IMR-90 (cell line): ENCODE data around the gene SLCO2B1. TPM values are rescaled to one million over a fixed set of nuclear protein-coding genes. Genes with fewer than 3 reads are reported as not detected.

Source experiments
- ATAC-seq: fragments of 200-7000 bp; cut with Tn5 transposase; 2 replicates; pipeline ENCODE4 v1.9.1; 2020; ENCODE audit warnings: low read depth, mild to moderate bottlenecking, moderate library complexity
- BruUV-seq: library from RNA; stranded (reverse); fragments of 400-500 nt; replicated peaks from 2 replicates; lab custom pipeline; 2021; lab: Mats Ljungman, UMichigan
- CTCF ChIA-PET: fragments of 300-600 bp; formaldehyde crosslinking; extraction: SDS; loops from one replicate; lab custom pipeline; 2021; ENCODE audit warnings: antibody characterized with exemption; lab: Yijun Ruan, JAX
- POLR2A ChIA-PET: fragments of 300-600 bp; sonication (Branson Sonifier 250); formaldehyde crosslinking; loops from one replicate; lab custom pipeline; 2022; ENCODE audit warnings: antibody characterized with exemption; ENCODE audit not compliant: unreplicated experiment; lab: Charles Lee
- DNase-seq: peaks from one replicate; pipeline ENCODE4 v3.0.0; 2013
- H2AFZ ChIP-seq: replicated peaks from 2 replicates; pipeline ENCODE3; 2013; ENCODE audit warnings: low read length, mild to moderate bottlenecking; ENCODE audit not compliant: poor library complexity
- H2AK5ac ChIP-seq: 2 replicates; pipeline ENCODE4 v1.6.1; 2013; ENCODE audit warnings: low read depth, low read length, inconsistent platforms
- H2AK9ac ChIP-seq: replicated peaks from 2 replicates; pipeline ENCODE3; 2013; ENCODE audit warnings: mild to moderate bottlenecking, low read depth, low read length, moderate library complexity; ENCODE audit not compliant: poor library complexity
- H2BK120ac ChIP-seq: 2 replicates; pipeline ENCODE4 v1.6.1; 2013; ENCODE audit warnings: low read depth, low read length, inconsistent platforms
- H2BK15ac ChIP-seq: 3 replicates; pipeline ENCODE4 v1.6.1; 2013; ENCODE audit warnings: low read depth, low read length, inconsistent platforms
- H2BK20ac ChIP-seq: 2 replicates; pipeline ENCODE4 v1.6.1; 2013; ENCODE audit warnings: low read depth, mild to moderate bottlenecking, inconsistent platforms, low read length, moderate library complexity
- H2BK5ac ChIP-seq: 2 replicates; pipeline ENCODE4 v1.6.1; 2013; ENCODE audit warnings: mild to moderate bottlenecking, low read depth, low read length, inconsistent platforms; ENCODE audit not compliant: poor library complexity, severe bottlenecking
- H3K14ac ChIP-seq: replicated peaks from 2 replicates; pipeline ENCODE4 v1.6.1; 2013; ENCODE audit warnings: low read depth, low read length, inconsistent platforms
- H3K18ac ChIP-seq: 2 replicates; pipeline ENCODE4 v1.6.1; 2013; ENCODE audit warnings: low read depth, low read length, control low read depth
- H3K23ac ChIP-seq: 2 replicates; pipeline ENCODE4 v1.6.1; 2013; ENCODE audit warnings: low read depth, low read length, inconsistent platforms
- H3K27ac ChIP-seq: 2 replicates; pipeline ENCODE4 v1.5.1; 2013; ENCODE audit warnings: mild to moderate bottlenecking, control low read depth, low read length; ENCODE audit not compliant: insufficient read depth
- H3K27me3 ChIP-seq: 2 replicates; pipeline ENCODE4 v1.6.1; 2013; ENCODE audit warnings: low read length; ENCODE audit not compliant: control insufficient read depth, insufficient read depth
- H3K36me3 ChIP-seq: 2 replicates; pipeline ENCODE4 v1.6.1; 2013; ENCODE audit warnings: low read length, mixed read lengths; ENCODE audit not compliant: control insufficient read depth, insufficient read depth
- H3K4ac ChIP-seq: 2 replicates; pipeline ENCODE4 v1.6.1; 2013; ENCODE audit warnings: low read depth, low read length, inconsistent platforms
- H3K4me1 ChIP-seq: 2 replicates; pipeline ENCODE4 v1.6.1; 2013; ENCODE audit warnings: low read length, mixed read lengths; ENCODE audit not compliant: control insufficient read depth, insufficient read depth
- H3K4me2 ChIP-seq: 2 replicates; pipeline ENCODE4 v1.6.1; 2013; ENCODE audit warnings: low read depth, mild to moderate bottlenecking, control low read depth, low read length, moderate library complexity
- H3K4me3 ChIP-seq: 2 replicates; pipeline ENCODE4 v1.5.1; 2013; ENCODE audit warnings: low read depth, mild to moderate bottlenecking, control low read depth, low read length, moderate library complexity; ENCODE audit not compliant: insufficient read depth
- H3K56ac ChIP-seq: 2 replicates; pipeline ENCODE4 v1.6.1; 2013; ENCODE audit warnings: low read length, inconsistent platforms; ENCODE audit not compliant: insufficient read depth; ENCODE audit errors: extremely low read depth
- H3K79me1 ChIP-seq, 2 experiments: 2 replicates each; pipeline ENCODE4 v1.6.1; 2013; ENCODE audit warnings: low read length in 2 of 2, inconsistent platforms in 1 of 2, low read depth in 1 of 2
- H3K9ac ChIP-seq: 2 replicates; pipeline ENCODE4 v1.6.1; 2013; ENCODE audit warnings: low read depth, low read length, control low read depth
- H3K9me1 ChIP-seq: 2 replicates; pipeline ENCODE4 v1.6.1; 2013; ENCODE audit warnings: low read length, inconsistent platforms; ENCODE audit not compliant: insufficient read depth
- H3K9me3 ChIP-seq: 2 replicates; pipeline ENCODE4 v1.6.1; 2013; ENCODE audit warnings: low read length; ENCODE audit not compliant: control insufficient read depth, insufficient read depth
- H4K20me1 ChIP-seq: 2 replicates; pipeline ENCODE4 v1.6.1; 2013; ENCODE audit warnings: low read length, inconsistent platforms; ENCODE audit not compliant: insufficient read depth
- H4K5ac ChIP-seq: 2 replicates; pipeline ENCODE4 v1.6.1; 2013; ENCODE audit warnings: mild to moderate bottlenecking, low read depth, low read length, control low read depth
- H4K8ac ChIP-seq, 2 experiments: 2 replicates each; pipeline ENCODE4 v1.6.1; 2013; ENCODE audit warnings: low read depth in 2 of 2, low read length in 2 of 2, control low read depth in 1 of 2, inconsistent platforms in 1 of 2
- H4K91ac ChIP-seq: 2 replicates; pipeline ENCODE4 v1.6.1; 2013; ENCODE audit warnings: low read depth, low read length, inconsistent platforms; ENCODE audit not compliant: insufficient read depth
- CHD1 ChIP-seq: IDR thresholded peaks from 2 replicates; pipeline ENCODE4 v1.6.1; 2012; ENCODE audit warnings: low read depth, low read length, improper control_type of control experiment
- MAFK ChIP-seq: IDR thresholded peaks from 2 replicates; pipeline ENCODE4 v1.6.1; 2012; ENCODE audit warnings: low read depth, low read length, improper control_type of control experiment
- POLR2A ChIP-seq: IDR thresholded peaks from 2 replicates; pipeline ENCODE4 v1.6.1; 2012; ENCODE audit warnings: mild to moderate bottlenecking, low read depth, low read length
- WGBS, 2 experiments: methylation state at CpG; one replicate each; pipeline versions ENCODE4 v1.1.5 to v1.1.7; 2013; ENCODE audit warnings: missing lambda C conversion rate in 2 of 2; ENCODE audit not compliant: insufficient read length in 1 of 2; ENCODE audit errors: extremely low coverage in 2 of 2; 5-methylcytosine and 5-hydroxymethylcytosine counted together
- dilution Hi-C: fragments of 300-500 bp; cut with HindIII; formaldehyde crosslinking; loops from one replicate; pipeline ENCODE4 v1.14.3; 2018; ENCODE audit warnings: low sequenced_read_pairs; ENCODE audit not compliant: unreplicated experiment
- in situ Hi-C: fragments of 300-500 bp; cut with MboI; formaldehyde crosslinking; loops from 3 replicates; pipeline ENCODE4 v1.14.3; 2019; ENCODE audit warnings: low sequenced_read_pairs, inconsistent platforms, mixed read lengths
- intact Hi-C: fragments of 100-400 bp; cut with micrococcal nuclease; formaldehyde crosslinking; loops from 2 replicates; pipeline ENCODE4 v1.10.0; 2022
- polyA plus RNA-seq, 3 experiments: library from polyadenylated mRNA; depleted of rRNA; stranded (reverse); fragments of >200 nt; gene quantifications; 2 replicates each; pipeline ENCODE4 v1.2.3, GENCODE V29; 2012; ENCODE audit warnings: low replicate concordance in 1 of 3
- total RNA-seq: library from RNA; depleted of rRNA; stranded (reverse); fragments of >200 nt; gene quantifications from 2 replicates; pipeline ENCODE4 v1.2.3, GENCODE V29; 2012
- TF ChIP-seq, protein P1 (sequence below): fragments of 150-350 bp; IDR thresholded peaks from 2 replicates; pipeline ENCODE4 v1.6.1; 2016; ENCODE audit warnings: low read depth, mild to moderate bottlenecking, low read length, moderate library complexity, borderline replicate concordance

SLCO2B1 gene
- total and polyA plus RNA-seq, 2 of the 4 experiments (the other 2 are of a cell fraction) = not detected

DNA sequence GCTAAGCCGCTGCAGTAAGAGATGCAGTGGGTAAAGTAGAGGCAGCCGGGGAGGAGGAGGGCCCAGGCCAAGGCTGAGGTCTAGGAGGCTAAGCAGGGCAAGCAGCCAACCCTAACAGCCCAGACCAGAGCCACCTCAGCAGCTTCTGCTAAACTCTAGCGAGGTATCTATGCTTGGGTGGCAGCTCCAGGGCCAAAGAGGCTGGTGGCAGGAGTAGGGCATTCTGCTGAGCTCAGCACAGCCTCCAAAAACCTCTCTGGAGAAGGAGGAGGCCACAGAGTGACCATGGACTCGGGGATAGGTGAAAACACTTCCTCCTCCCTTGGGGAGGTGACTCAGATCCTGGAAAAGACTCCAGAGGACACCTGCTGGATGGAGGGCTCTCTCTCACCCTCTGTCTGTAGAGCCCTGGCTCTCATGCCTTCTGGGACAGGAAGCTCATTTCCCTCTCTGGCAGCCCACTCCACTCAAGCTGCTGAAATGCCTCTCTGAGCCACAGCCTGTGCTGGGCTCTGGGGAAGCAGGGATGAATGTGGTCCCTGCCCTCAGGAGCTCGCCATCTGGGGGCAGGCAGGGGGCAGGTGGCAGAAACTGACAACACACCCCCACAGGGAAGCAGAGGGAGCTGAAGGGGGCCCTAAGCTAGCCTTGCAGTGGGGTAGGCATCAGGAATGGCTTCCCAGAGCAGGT, 73.2 kb downstream of the SLCO2B1 start:
- POLR2A ChIA-PET = no interaction called here
- ATAC-seq = no peak
- in situ Hi-C loops = no loop called here

More for the DNA sequence above, 73.2 kb downstream of the SLCO2B1 start:
- DNase-seq = no peak
- Histone ChIP-seq H3K14ac (no peak overlapping the region), H3K9ac (no peak overlapping the region), H2AFZ (no peak overlapping the region), H4K8ac (no peak overlapping the region), H3K23ac (no peak overlapping the region), H3K79me1 (no peaks in the 10 kb centered on the region), H3K9me1 (no peaks in the 10 kb centered on the region), H3K18ac (no peak overlapping the region), H4K91ac (no peak overlapping the region), H4K20me1 (no peaks in the 10 kb centered on the region), H2BK5ac (no peak overlapping the region), H2AK9ac (no peak overlapping the region), H3K9me3 (no peaks in the 10 kb centered on the region), H4K5ac (no peak overlapping the region), H3K4me2 (no peak overlapping the region), H3K4me3 (no peak overlapping the region), H3K36me3 (no peaks in the 10 kb centered on the region), H2AK5ac (no peak overlapping the region), H3K27me3 (peaks cover 27% of the 10 kb centered on the region), H2BK15ac (no peak overlapping the region), H3K4ac (no peak overlapping the region), H3K56ac (no peak overlapping the region), H3K27ac (no peak overlapping the region), H3K4me1 (no peaks in the 10 kb centered on the region), H2BK120ac (no peak overlapping the region), H2BK20ac (no peak overlapping the region)
- intact Hi-C loops = no loop called here
- no CpG with 5 or more reads among the region's 5 CpGs for WGBS, 2 experiments
- TF ChIP-seq POLR2A = no peak
- TF ChIP-seq, protein P1, sequence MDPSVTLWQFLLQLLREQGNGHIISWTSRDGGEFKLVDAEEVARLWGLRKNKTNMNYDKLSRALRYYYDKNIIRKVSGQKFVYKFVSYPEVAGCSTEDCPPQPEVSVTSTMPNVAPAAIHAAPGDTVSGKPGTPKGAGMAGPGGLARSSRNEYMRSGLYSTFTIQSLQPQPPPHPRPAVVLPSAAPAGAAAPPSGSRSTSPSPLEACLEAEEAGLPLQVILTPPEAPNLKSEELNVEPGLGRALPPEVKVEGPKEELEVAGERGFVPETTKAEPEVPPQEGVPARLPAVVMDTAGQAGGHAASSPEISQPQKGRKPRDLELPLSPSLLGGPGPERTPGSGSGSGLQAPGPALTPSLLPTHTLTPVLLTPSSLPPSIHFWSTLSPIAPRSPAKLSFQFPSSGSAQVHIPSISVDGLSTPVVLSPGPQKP = no peak
- no peak for TF ChIP-seq CHD1
- peak; percentile 19; the same call in 1 of the 2 replicates for TF ChIP-seq MAFK
- dilution Hi-C loops = no loop called here
- BruUV-seq = no TSS peak
- CTCF ChIA-PET = interaction anchor here (1.3 kb wide), 1 partner anchor 18 kb away, joined by 3 read pairs; no protein-coding TSS in a partner anchor
